Smooth muscle cell (in vitro differentiated cells): ENCODE measurements around the gene GLCE. TPM values are rescaled to one million over a fixed set of nuclear protein-coding genes. Genes with fewer than 3 reads are reported as not detected.

Source experiments
- DNase-seq: peaks from one replicate; lab custom pipeline; 2025; ENCODE audit not compliant: unreplicated experiment; lab: John Stamatoyannopoulos, UW
- H2AFZ ChIP-seq: fragments of 200-600 bp; sonication (generic); 2 replicates; pipeline ENCODE4 v1.6.0; 2016; ENCODE audit warnings: antibody characterized with exemption, low read depth, mild to moderate bottlenecking
- H3F3A ChIP-seq: fragments of 200-600 bp; sonication (generic); 2 replicates; pipeline ENCODE4 v1.6.0; 2017; ENCODE audit warnings: antibody characterized with exemption, low read depth
- H3K27ac ChIP-seq: fragments of 200-600 bp; sonication (generic); 2 replicates; pipeline ENCODE4 v1.5.1; 2016; ENCODE audit warnings: low read depth, mild to moderate bottlenecking
- H3K27me3 ChIP-seq: fragments of 200-600 bp; sonication (generic); 2 replicates; pipeline ENCODE4 v1.6.1; 2016; ENCODE audit warnings: low read depth, mild to moderate bottlenecking
- H3K36me3 ChIP-seq: fragments of 200-600 bp; sonication (generic); 2 replicates; pipeline ENCODE4 v1.5.1; 2016; ENCODE audit warnings: low read depth
- H3K4me1 ChIP-seq: fragments of 200-600 bp; sonication (generic); 2 replicates; pipeline ENCODE4 v1.5.1; 2016; ENCODE audit warnings: low read depth
- H3K4me2 ChIP-seq: fragments of 200-600 bp; sonication (generic); 2 replicates; pipeline ENCODE4 v1.6.0; 2016; ENCODE audit warnings: mild to moderate bottlenecking
- H3K4me3 ChIP-seq: fragments of 200-600 bp; sonication (generic); 2 replicates; pipeline ENCODE4 v1.5.1; 2016; ENCODE audit warnings: mild to moderate bottlenecking
- H3K79me2 ChIP-seq: fragments of 200-600 bp; sonication (generic); 2 replicates; pipeline ENCODE4 v1.6.0; 2016; ENCODE audit warnings: low read depth, mild to moderate bottlenecking
- H3K9ac ChIP-seq: fragments of 200-600 bp; sonication (generic); 2 replicates; pipeline ENCODE4 v1.6.0; 2016; ENCODE audit warnings: low read depth
- H3K9me3 ChIP-seq: fragments of 200-600 bp; sonication (generic); replicated peaks from 2 replicates; pipeline ENCODE4 v1.5.1; 2016; ENCODE audit warnings: low read depth
- H4K20me1 ChIP-seq: fragments of 200-600 bp; sonication (generic); 2 replicates; pipeline ENCODE4 v1.6.0; 2016; ENCODE audit warnings: low read depth
- CTCF ChIP-seq: fragments of 200-600 bp; sonication (generic); IDR thresholded peaks from 2 replicates; pipeline ENCODE4 v1.5.1; 2017; ENCODE audit warnings: borderline replicate concordance, mild to moderate bottlenecking, antibody characterized with exemption; ENCODE audit not compliant: insufficient read depth, poor library complexity, severe bottlenecking
- WGBS: methylation state at CpG from one replicate; pipeline ENCODE4 v1.1.7; 2016; ENCODE audit warnings: low lambda C conversion rate; 5-methylcytosine and 5-hydroxymethylcytosine counted together
- polyA plus RNA-seq: library from polyadenylated mRNA; unstranded; fragments of >200 nt; fragmentation: Nextera tagmentation; extraction: Ambion mirVana; gene quantifications from 2 replicates; pipeline ENCODE4 v1.2.1, GENCODE V29; 2016
- total RNA-seq: library from RNA; depleted of rRNA; stranded (reverse); fragments of >200 nt; gene quantifications from 2 replicates; pipeline ENCODE4 v1.2.3, GENCODE V29; 2014

The GLCE gene
- total and polyA plus RNA-seq, 2 experiments from 2014 or later = 8.3 to 26.6 TPM

GRCh38 chr15:69319384-69320375, 159.2 kb downstream of the GLCE start:
- no peak overlapping the region for H3K27ac ChIP-seq
- TF ChIP-seq CTCF = no peak
- H2AFZ ChIP-seq = no peak overlapping the region
- 84% methylated on average over 19 of the region's 19 CpGs for WGBS
- no peaks in the 10 kb centered on the region for H3K36me3 ChIP-seq
- H3K4me2 ChIP-seq = no peak overlapping the region
- H3K4me3 ChIP-seq = no peak overlapping the region
- H3K4me1 ChIP-seq = no peaks in the 10 kb centered on the region
- no peak for DNase-seq
- no peaks in the 10 kb centered on the region for H4K20me1 ChIP-seq
- H3K79me2 ChIP-seq = no peaks in the 10 kb centered on the region
- H3K9ac ChIP-seq = no peak overlapping the region
- H3K9me3 ChIP-seq = no peaks in the 10 kb centered on the region
- no peaks in the 10 kb centered on the region for H3K27me3 ChIP-seq
- H3F3A ChIP-seq = no peaks in the 10 kb centered on the region

- H3K27ac ChIP-seq = no peak overlapping the region
- H3K9me3 ChIP-seq = no peaks in the 10 kb centered on the region
- H2AFZ ChIP-seq = no peak overlapping the region
- H3F3A ChIP-seq = no peaks in the 10 kb centered on the region
- no peak overlapping the region for H3K9ac ChIP-seq
- no peak for DNase-seq
- no peaks in the 10 kb centered on the region for H4K20me1 ChIP-seq
- no peak overlapping the region for H3K4me2 ChIP-seq
- H3K4me1 ChIP-seq = no peaks in the 10 kb centered on the region
- H3K4me3 ChIP-seq = no peak overlapping the region
- H3K27me3 ChIP-seq = no peaks in the 10 kb centered on the region
- TF ChIP-seq CTCF = no peak
- H3K36me3 ChIP-seq = no peaks in the 10 kb centered on the region
- H3K79me2 ChIP-seq = no peaks in the 10 kb centered on the region
- 70% methylated on average over 7 of the region's 7 CpGs for WGBS
Measured at GRCh38 chr15:69320977-69321554, 160.6 kb downstream of the GLCE start.

Other genes with a start within 250 kb of the GLCE start
- not detected in 2 replicates for gene SPESP1, start 230.1 kb upstream of the GLCE start, total RNA-seq
- gene SPESP1, start 230.1 kb upstream of the GLCE start, polyA plus RNA-seq = not detected in 2 replicates
- gene NOX5, start 145.9 kb upstream of the GLCE start, total RNA-seq = 0.04 and 0.22 TPM in 2 replicates
- 0.16 and 0.50 TPM in 2 replicates for gene NOX5, start 145.9 kb upstream of the GLCE start, polyA plus RNA-seq
- 1.6 and 2.6 TPM in 2 replicates for gene PAQR5, start 138.3 kb downstream of the GLCE start, total RNA-seq
- 1.2 and 1.5 TPM in 2 replicates for gene PAQR5, start 138.3 kb downstream of the GLCE start, polyA plus RNA-seq